Uterus (tissue), 2 donors: ENCODE results near the gene CCDC74A.
"Not testable (repeated sequence)": the region's sequence is repeated elsewhere in the genome, so short reads cannot be mapped to it uniquely, and the experiment has no call there.

Source experiments
- CTCF ChIP-seq, 4 experiments: fragments of 200-600 bp in 2 of 4; fragments of 450-650 bp in 2 of 4; sonication (generic) in 2 of 4; IDR thresholded peaks; one replicate each; pipeline ENCODE4 v1.5.1; 2016 to 2019; ENCODE audit warnings: antibody characterized with exemption in 4 of 4, mild to moderate bottlenecking in 2 of 4, moderate library complexity in 1 of 4
- POLR2A ChIP-seq, 2 donors: fragments of 450-650 bp; IDR thresholded peaks; one replicate each; pipeline ENCODE4 v1.6.1; 2016; ENCODE audit warnings: antibody characterized with exemption in 2 of 2, mild to moderate bottlenecking in 1 of 2, moderate library complexity in 1 of 2

GRCh38 chr2:131486201-131486902, 41.3 kb upstream of the CCDC74A start:
- TF ChIP-seq CTCF, POLR2A (IDR thresholded peaks at IDR 0.05): not testable (repeated sequence)
